Heart left ventricle (tissue), 16 donors: ENCODE results near the gene RPTOR. TPM values are rescaled to one million over a fixed set of nuclear protein-coding genes. Genes with fewer than 3 reads are reported as not detected.
A peak's percentile ranks its signal among the peaks of the same experiment; 100 is the strongest.

Experiments
- ATAC-seq, 4 donors: fragments of 200-7000 bp; cut with Tn5 transposase; one replicate each; pipeline ENCODE4 v1.9.1; 2020 to 2022; ENCODE audit warnings: moderate library complexity in 4 of 4, mild to moderate bottlenecking in 3 of 4, moderate number of reproducible peaks in 1 of 4
- DNase-seq, 5 donors: peaks; one replicate each; pipeline ENCODE4 v3.0.0-alpha.2; 2020
- H3K27ac ChIP-seq, 12 donors: fragments of 200-600 bp; sonication (generic) in 4 of 12; one replicate each; pipeline versions ENCODE4 v1.5.0 to v1.8.0; 2016 to 2022; ENCODE audit warnings: mild to moderate bottlenecking in 2 of 12
- H3K27me3 ChIP-seq, 9 donors: fragments of 200-600 bp; sonication (generic) in 2 of 9; one replicate each; pipeline versions ENCODE4 v1.5.1 to v1.8.0; 2016 to 2022; ENCODE audit warnings: mild to moderate bottlenecking in 3 of 9
- H3K36me3 ChIP-seq, 9 donors: fragments of 200-600 bp; sonication (generic) in 2 of 9; one replicate each; pipeline versions ENCODE4 v1.5.0 to v1.8.0; 2018 to 2022; ENCODE audit warnings: mild to moderate bottlenecking in 2 of 9
- H3K4me1 ChIP-seq, 12 donors: fragments of 200-600 bp; sonication (generic) in 4 of 12; one replicate each; pipeline versions ENCODE4 v1.5.0 to v1.8.0; 2016 to 2022; ENCODE audit warnings: mild to moderate bottlenecking in 3 of 12
- H3K4me3 ChIP-seq, 12 donors: fragments of 200-600 bp; sonication (generic) in 4 of 12; one replicate each; pipeline versions ENCODE4 v1.5.0 to v1.8.0; 2017 to 2022; ENCODE audit warnings: mild to moderate bottlenecking in 9 of 12, moderate library complexity in 4 of 12
- H3K9me3 ChIP-seq, 12 donors: fragments of 200-600 bp; sonication (generic) in 4 of 12; one replicate each; pipeline versions ENCODE4 v1.5.0 to v1.8.0; 2016 to 2022; ENCODE audit warnings: mild to moderate bottlenecking in 1 of 12
- CTCF ChIP-seq, 12 donors: fragments of 200-600 bp; sonication (generic) in 4 of 12; IDR thresholded peaks; one replicate each; pipeline versions ENCODE4 v1.5.0 to v1.8.0; 2018 to 2022; ENCODE audit warnings: antibody characterized with exemption in 12 of 12, mild to moderate bottlenecking in 5 of 12
- POLR2A ChIP-seq, 2 donors: fragments of 450-650 bp; IDR thresholded peaks; one replicate each; pipeline ENCODE4 v1.6.1; 2017; ENCODE audit warnings: antibody characterized with exemption in 2 of 2, mild to moderate bottlenecking in 2 of 2, moderate library complexity in 2 of 2
- WGBS, 4 donors: extraction: QIAGEN DNeasy Blood & Tissue Kit in 2 of 4; methylation state at CpG; one replicate each; pipeline versions ENCODE4 v1.1.5 to v1.1.7; 2013 to 2018; 5-methylcytosine and 5-hydroxymethylcytosine counted together
- intact Hi-C, 10 donors: fragments of 100-400 bp; cut with DNase I; formaldehyde crosslinking; loops; one replicate each; pipeline versions ENCODE4 v1.11.1 to v1.14.2; 2022
- polyA plus RNA-seq, 2 donors: library from polyadenylated mRNA; stranded (reverse); fragments of 200-250 nt; gene quantifications; one replicate each; pipeline ENCODE4 v1.2.3, GENCODE V29; 2013
- total RNA-seq, 9 donors: library from RNA; depleted of rRNA in 2 of 9; stranded (reverse); fragments of >200 nt in 2 of 9; fragmentation: NEBNext Ultra II Directional in 3 of 9; extraction: Animal tissue kit (Norgen Biotek cat#: 25700) in 3 of 9; gene quantifications; one replicate each; pipeline versions ENCODE4 v1.1.0 to v1.2.4, GENCODE V29; 2016 to 2023
- donor health status: ischemic (EF 13 %, LVEDD 7.1; RV severe dilation, severe dysfunction).
- donor health status: healthy with polysubstance abuse.
- donor health status: DM: no; HTN: yes; CAD: no.
- donor health status: DM: no; HTN: no; CAD: no.
- donor health status: ischemic (EF 25% LVEDD 6.9; RV normal size, moderate dysfunction).
- donor health status: ischemic (EF 25% LVEDD 5.7; RV mildly dilated, moderate dysfunction).
- donor health status: healthy.
- donor health status: DM: yes; HTN: yes; CAD: no.
- donor health status: ischemic (EF 35%, LVEDD 5.7; RV mildly dilated, moderate dysfunction).
- donor health status: nonischemic (EF 11% LVEDD 7.7; RV severe dilation, severe dysfunction).
- donor health status: DM: yes; HTN: yes; CAD: no.
- donor health status: PGD.
- donor health status: ischemic (EF 29% LVEDD 5.4; RV normal size, mild dysfunction).
- donor health status: nonischemic (EF 23%, LVEDD 6.1; RV moderate dilation, normal function).

Gene RPTOR
- total and polyA plus RNA-seq, 11 donors, result 14.7 to 31.7 (median 26.0) TPM

- H3K27me3 ChIP-seq, result no peaks in the 10 kb centered on the region
- DNase-seq (peak in 1 of 5 donors; percentile 57), ATAC-seq (peak in 2 of 4 donors; percentile 35 to 73)
- H3K27ac ChIP-seq, result peak overlapping the region in 1 of 12 donors; percentile 52
- no peaks in the 10 kb centered on the region for H3K9me3 ChIP-seq
- WGBS, 4 donors, result 80 to 90% (median 87%) methylated on average over 18 to 28 of the region's 28 CpGs
- peaks cover 0 to 19% (median 9%) of the 10 kb centered on the region in 9 donors for H3K36me3 ChIP-seq
- peaks cover 0 to 18% (median 0%) of the 10 kb centered on the region in 12 donors for H3K4me1 ChIP-seq
- TF ChIP-seq POLR2A (IDR thresholded peaks at IDR 0.05) (no peak), CTCF (IDR thresholded peaks at IDR 0.05) (no peak)
- intact Hi-C loops, result no loop called here
- no peak overlapping the region for H3K4me3 ChIP-seq
These were observed 303.0 kb downstream of the RPTOR start for GRCh38 chr17:80847496-80848230.

GRCh38 chr17:80848449-80849102 lies 303.9 kb downstream of the RPTOR start:
- no peaks in the 10 kb centered on the region for H3K27me3 ChIP-seq
- DNase-seq (peak in 1 of 5 donors; percentile 22), ATAC-seq (no peak)
- peaks cover 0 to 19% (median 9%) of the 10 kb centered on the region in 9 donors for H3K36me3 ChIP-seq
- no peak overlapping the region for H3K27ac ChIP-seq
- peaks cover 0 to 18% (median 0%) of the 10 kb centered on the region in 12 donors for H3K4me1 ChIP-seq
- intact Hi-C loops, result no loop called here
- TF ChIP-seq CTCF (IDR thresholded peaks at IDR 0.05), result no peak
- no peak for TF ChIP-seq POLR2A (IDR thresholded peaks at IDR 0.05)
- no peaks in the 10 kb centered on the region for H3K9me3 ChIP-seq
- WGBS, 4 donors, result 96 to 97% (median 97%) methylated on average over 21 of the region's 21 CpGs
- no peak overlapping the region for H3K4me3 ChIP-seq

- Histone ChIP-seq H3K27ac (no peak overlapping the region), H3K4me3 (no peak overlapping the region), H3K4me1 (peaks cover 0 to 18% (median 0%) of the 10 kb centered on the region in 12 donors), H3K27me3 (no peaks in the 10 kb centered on the region), H3K36me3 (peaks cover 0 to 19% (median 9%) of the 10 kb centered on the region in 9 donors), H3K9me3 (no peaks in the 10 kb centered on the region)
- ATAC-seq (no peak), DNase-seq (no peak)
- TF ChIP-seq CTCF (IDR thresholded peaks at IDR 0.05) (no peak), POLR2A (IDR thresholded peaks at IDR 0.05) (no peak)
- WGBS, 4 donors, result 95 to 97% (median 96%) methylated on average over 12 of the region's 12 CpGs
- intact Hi-C loops, result no loop called here
These were observed 304.5 kb downstream of the RPTOR start for GRCh38 chr17:80849119-80849518.

GRCh38 chr17:80850109-80850508 lies 305.5 kb downstream of the RPTOR start:
- Histone ChIP-seq H3K4me1 (peaks cover 0 to 18% (median 0%) of the 10 kb centered on the region in 12 donors), H3K9me3 (no peaks in the 10 kb centered on the region), H3K4me3 (no peak overlapping the region), H3K27ac (no peak overlapping the region), H3K36me3 (peaks cover 0 to 19% (median 9%) of the 10 kb centered on the region in 9 donors), H3K27me3 (no peaks in the 10 kb centered on the region)
- intact Hi-C loops, result loop anchor here in 2 of 10 donors (2.0 to 10.0 kb wide), 2 partner anchors 77 to 425 kb away; no protein-coding TSS in a partner anchor
- TF ChIP-seq CTCF (IDR thresholded peaks at IDR 0.05), result no peak
- TF ChIP-seq POLR2A (IDR thresholded peaks at IDR 0.05), result no peak
- DNase-seq (no peak), ATAC-seq (no peak)
- 91 to 99% (median 94%) methylated on average over 9 of the region's 9 CpGs for WGBS, 4 donors
